GM21526 (cell line): ENCODE data around the gene HS6ST1.

ENCODE experiments used
- ATAC-seq: cut with Tn5 transposase; IDR thresholded peaks from one replicate; pipeline ENCODE4 v1.9.1; 2021; ENCODE audit warnings: moderate library complexity; ENCODE audit not compliant: unreplicated experiment, low FRiP score

HS6ST1 gene

GRCh38 chr2:128284841-128285240 lies 33.8 kb downstream of the HS6ST1 start:
- ATAC-seq: no peak

GRCh38 chr2:128284037-128284441 lies 34.6 kb downstream of the HS6ST1 start:
- no peak for ATAC-seq

- ATAC-seq: no peak
Measured at GRCh38 chr2:128282976-128283810, 35.5 kb downstream of the HS6ST1 start.

GRCh38 chr2:128282246-128282975 lies 36.3 kb downstream of the HS6ST1 start:
- no peak for ATAC-seq

GRCh38 chr2:128281852-128282245 lies 36.8 kb downstream of the HS6ST1 start:
- no peak for ATAC-seq

- no peak for ATAC-seq
Measured at GRCh38 chr2:128280901-128281321, 37.8 kb downstream of the HS6ST1 start.

- no peak for ATAC-seq
Measured at GRCh38 chr2:128280158-128280871, 38.4 kb downstream of the HS6ST1 start.

- no peak for ATAC-seq
Measured at GRCh38 chr2:128279786-128280157, 38.9 kb downstream of the HS6ST1 start.

- no peak for ATAC-seq
Measured at GRCh38 chr2:128279009-128279408, 39.7 kb downstream of the HS6ST1 start.

- no peak for ATAC-seq
Measured at GRCh38 chr2:128277961-128278681, 40.5 kb downstream of the HS6ST1 start.

GRCh38 chr2:128276878-128277675 lies 41.6 kb downstream of the HS6ST1 start:
- no peak for ATAC-seq

- ATAC-seq: no peak
Measured at GRCh38 chr2:128275498-128276045, 43.1 kb downstream of the HS6ST1 start.

- ATAC-seq: no peak
Measured at GRCh38 chr2:128274218-128274617, 44.5 kb downstream of the HS6ST1 start.

GRCh38 chr2:128273469-128274081 lies 45.1 kb downstream of the HS6ST1 start:
- ATAC-seq: no peak

- no peak for ATAC-seq
Measured at GRCh38 chr2:128272601-128273468, 45.8 kb downstream of the HS6ST1 start.

GRCh38 chr2:128271911-128272600 lies 46.6 kb downstream of the HS6ST1 start:
- no peak for ATAC-seq

- no peak for ATAC-seq
Measured at GRCh38 chr2:128271597-128271910, 47.1 kb downstream of the HS6ST1 start.
